ENCODE measurements around the gene ATPAF1. TPM values are rescaled to one million over a fixed set of nuclear protein-coding genes. Genes with fewer than 3 reads are reported as not detected.

Gene ATPAF1
- total RNA-seq, 1 experiment from 2014 or later: 50.3 TPM

DNA sequence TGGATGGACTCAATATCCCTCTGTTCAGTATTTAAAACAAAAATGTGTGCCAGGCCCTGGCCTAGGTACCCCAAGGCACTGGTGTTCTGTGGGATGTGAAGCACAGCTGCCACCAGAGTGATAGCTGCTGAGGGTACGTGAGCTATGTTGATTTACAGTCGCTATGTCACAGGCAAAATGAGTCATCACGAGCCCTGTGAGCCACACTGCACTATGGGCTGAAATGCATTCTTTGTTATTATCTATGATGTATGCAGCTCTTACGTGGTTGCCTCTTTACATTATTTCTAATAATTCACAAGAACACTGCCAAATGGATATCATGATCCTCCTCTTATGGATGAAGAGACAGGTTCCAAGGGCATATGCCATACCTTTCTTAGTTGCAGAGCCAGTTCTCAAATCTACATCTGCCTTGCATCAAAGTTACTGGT, 5.6 kb upstream of the ATPAF1 start:
- POLR2A ChIA-PET (ENCODE audit: unreplicated experiment): no interaction called here
- no peaks in the 10 kb centered on the region for H3K79me2 ChIP-seq (ENCODE audit: low read depth)
- H3F3A ChIP-seq (ENCODE audit: insufficient read depth, low read depth): peaks cover 15% of the 10 kb centered on the region; the same call in 1 of the 2 replicates
- no peak overlapping the region for H3K4me3 ChIP-seq
- H3K27me3 ChIP-seq (ENCODE audit: insufficient read depth, low read depth): no peaks in the 10 kb centered on the region
- no peak overlapping the region for H3K27ac ChIP-seq
- H4K20me1 ChIP-seq (ENCODE audit: insufficient read depth): no peaks in the 10 kb centered on the region
- H3K9me3 ChIP-seq (ENCODE audit: insufficient read depth, low read depth): no peaks in the 10 kb centered on the region
- TF ChIP-seq, protein P1, sequence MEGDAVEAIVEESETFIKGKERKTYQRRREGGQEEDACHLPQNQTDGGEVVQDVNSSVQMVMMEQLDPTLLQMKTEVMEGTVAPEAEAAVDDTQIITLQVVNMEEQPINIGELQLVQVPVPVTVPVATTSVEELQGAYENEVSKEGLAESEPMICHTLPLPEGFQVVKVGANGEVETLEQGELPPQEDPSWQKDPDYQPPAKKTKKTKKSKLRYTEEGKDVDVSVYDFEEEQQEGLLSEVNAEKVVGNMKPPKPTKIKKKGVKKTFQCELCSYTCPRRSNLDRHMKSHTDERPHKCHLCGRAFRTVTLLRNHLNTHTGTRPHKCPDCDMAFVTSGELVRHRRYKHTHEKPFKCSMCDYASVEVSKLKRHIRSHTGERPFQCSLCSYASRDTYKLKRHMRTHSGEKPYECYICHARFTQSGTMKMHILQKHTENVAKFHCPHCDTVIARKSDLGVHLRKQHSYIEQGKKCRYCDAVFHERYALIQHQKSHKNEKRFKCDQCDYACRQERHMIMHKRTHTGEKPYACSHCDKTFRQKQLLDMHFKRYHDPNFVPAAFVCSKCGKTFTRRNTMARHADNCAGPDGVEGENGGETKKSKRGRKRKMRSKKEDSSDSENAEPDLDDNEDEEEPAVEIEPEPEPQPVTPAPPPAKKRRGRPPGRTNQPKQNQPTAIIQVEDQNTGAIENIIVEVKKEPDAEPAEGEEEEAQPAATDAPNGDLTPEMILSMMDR (conservative IDR thresholded peaks at IDR 0.05): no peak
- TF ChIP-seq EZH2 (IDR thresholded peaks at IDR 0.05; ENCODE audit: low read depth): no peak
- no peak for DNase-seq
- H3K4me2 ChIP-seq: no peak overlapping the region
- peaks cover 14% of the 10 kb centered on the region for H3K36me3 ChIP-seq (ENCODE audit: low read depth)
- no TSS peak for BruUV-seq (replicated peaks)
- H3K4me1 ChIP-seq (replicated peaks; ENCODE audit: insufficient read depth): no peaks in the 10 kb centered on the region
- CTCF ChIA-PET: no interaction called here
- no peaks in the 10 kb centered on the region for H3K9me2 ChIP-seq (ENCODE audit: insufficient read depth)
- intact Hi-C loops (cut with micrococcal nuclease; ENCODE audit: unreplicated experiment): no loop called here
- no peak overlapping the region for H2AFZ ChIP-seq

DNA sequence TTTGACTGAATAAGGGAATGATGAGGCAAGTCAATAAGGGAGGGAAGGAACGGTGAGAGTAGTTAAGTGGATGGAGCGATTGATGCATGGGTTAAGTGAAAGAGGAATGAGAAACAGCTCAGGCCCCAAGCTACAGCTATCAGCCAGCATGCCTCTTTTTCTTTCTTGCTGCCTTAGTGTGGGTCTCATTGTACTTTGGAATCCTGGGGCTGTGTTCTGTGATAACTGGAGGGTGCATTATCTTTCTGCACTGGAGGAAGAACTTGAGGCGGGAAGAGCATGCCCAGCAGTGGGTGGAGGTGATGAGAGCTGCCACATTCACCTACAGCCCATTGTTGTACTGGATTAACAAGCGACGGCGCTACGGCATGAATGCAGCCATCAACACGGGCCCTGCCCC, 4.5 kb upstream of the ATPAF1 start:
- ChIA-PET CTCF (no interaction called here), POLR2A (ENCODE audit: unreplicated experiment) (interaction anchor here (0.9 kb wide), 1 partner anchor 47 kb away, joined by 4 read pairs; no protein-coding TSS in a partner anchor)
- BruUV-seq (replicated peaks): no TSS peak
- intact Hi-C loops (cut with micrococcal nuclease; ENCODE audit: unreplicated experiment): no loop called here
- H3K9me2 ChIP-seq (ENCODE audit: insufficient read depth): no peaks in the 10 kb centered on the region
- H3K27ac ChIP-seq: no peak overlapping the region
- H3K4me3 ChIP-seq: no peak overlapping the region
- no peaks in the 10 kb centered on the region for H4K20me1 ChIP-seq (ENCODE audit: insufficient read depth)
- H3K27me3 ChIP-seq (ENCODE audit: insufficient read depth, low read depth): no peaks in the 10 kb centered on the region
- H3K36me3 ChIP-seq (ENCODE audit: low read depth): peaks cover 9% of the 10 kb centered on the region
- no peak overlapping the region for H3K4me2 ChIP-seq
- H3K4me1 ChIP-seq (replicated peaks; ENCODE audit: insufficient read depth): no peaks in the 10 kb centered on the region
- H3F3A ChIP-seq (ENCODE audit: insufficient read depth, low read depth): peaks cover 19% of the 10 kb centered on the region
- no peaks in the 10 kb centered on the region for H3K79me2 ChIP-seq (ENCODE audit: low read depth)
- DNase-seq: no peak
- no peak for TF ChIP-seq EZH2 (IDR thresholded peaks at IDR 0.05; ENCODE audit: low read depth)
- TF ChIP-seq, protein P1 (conservative IDR thresholded peaks at IDR 0.05): no peak
- H2AFZ ChIP-seq: no peak overlapping the region
- no peaks in the 10 kb centered on the region for H3K9me3 ChIP-seq (ENCODE audit: insufficient read depth, low read depth)

DNA sequence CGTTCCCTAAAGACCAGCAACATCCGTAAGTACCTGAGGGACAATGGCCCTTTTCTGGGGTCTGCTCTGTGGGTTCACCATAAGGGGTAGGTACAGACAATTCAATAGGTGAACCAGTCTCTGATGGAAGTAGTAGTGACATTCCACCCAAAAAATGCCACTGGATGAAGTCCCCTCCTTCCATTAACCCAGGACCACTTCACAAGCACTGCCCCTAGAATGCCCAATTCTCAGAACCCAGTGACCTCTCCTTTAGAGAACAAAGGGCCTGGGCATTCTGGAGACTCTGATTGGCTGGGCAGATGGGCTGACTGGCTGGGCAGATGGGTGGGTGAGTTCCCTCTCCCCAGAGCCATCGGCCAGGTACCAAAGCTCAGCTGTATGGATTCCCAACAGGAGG, 3.4 kb upstream of the ATPAF1 start, which contains the start of gene TEX38:
TSS of gene TEX38 (plus strand) at position 301 of the 400 bp plus-strand sequence. CDS start at position 382, 81 bp downstream.
- H3K4me1 ChIP-seq (replicated peaks; ENCODE audit: insufficient read depth): peaks cover 9% of the 10 kb centered on the region; the same call in 1 of the 2 replicates
- H3K4me2 ChIP-seq: no peak within 1 kb of the TSS
- CTCF ChIA-PET: no interaction called here
- POLR2A ChIA-PET (ENCODE audit: unreplicated experiment): no interaction called here
- no peak for DNase-seq
- no TSS peak for BruUV-seq (replicated peaks)
- H2AFZ ChIP-seq: no peak within 1 kb of the TSS
- peaks cover 19% of the 10 kb centered on the region for H3F3A ChIP-seq (ENCODE audit: insufficient read depth, low read depth)
- no peak within 1 kb of the TSS for H3K4me3 ChIP-seq
- H3K9me2 ChIP-seq (ENCODE audit: insufficient read depth): no peaks in the 10 kb centered on the region
- intact Hi-C loops (cut with micrococcal nuclease; ENCODE audit: unreplicated experiment): no loop called here
- peaks cover 7% of the 10 kb centered on the region; the same call in 1 of the 2 replicates for H3K36me3 ChIP-seq (ENCODE audit: low read depth)
- no peaks in the 10 kb centered on the region for H3K9me3 ChIP-seq (ENCODE audit: insufficient read depth, low read depth)
- H4K20me1 ChIP-seq (ENCODE audit: insufficient read depth): no peaks in the 10 kb centered on the region
- no peaks in the 10 kb centered on the region for H3K27me3 ChIP-seq (ENCODE audit: insufficient read depth, low read depth)
- H3K79me2 ChIP-seq (ENCODE audit: low read depth): peaks cover 11% of the 10 kb centered on the region
- no peak for TF ChIP-seq EZH2 (IDR thresholded peaks at IDR 0.05; ENCODE audit: low read depth)
- TF ChIP-seq, protein P1 (conservative IDR thresholded peaks at IDR 0.05): no peak
- no peak within 1 kb of the TSS for H3K27ac ChIP-seq
